ENCODE data around the gene RPS13. TPM values are rescaled to one million over a fixed set of nuclear protein-coding genes. Genes with fewer than 3 reads are reported as not detected.
"Not testable (repeated sequence)": the region's sequence is repeated elsewhere in the genome, so short reads cannot be mapped to it uniquely, and the experiment has no call there.

Gene RPS13
- polyA plus RNA-seq, 6 donors from 2014 or later, result 1,851 to 2,562 (median 2,352) TPM

DNA sequence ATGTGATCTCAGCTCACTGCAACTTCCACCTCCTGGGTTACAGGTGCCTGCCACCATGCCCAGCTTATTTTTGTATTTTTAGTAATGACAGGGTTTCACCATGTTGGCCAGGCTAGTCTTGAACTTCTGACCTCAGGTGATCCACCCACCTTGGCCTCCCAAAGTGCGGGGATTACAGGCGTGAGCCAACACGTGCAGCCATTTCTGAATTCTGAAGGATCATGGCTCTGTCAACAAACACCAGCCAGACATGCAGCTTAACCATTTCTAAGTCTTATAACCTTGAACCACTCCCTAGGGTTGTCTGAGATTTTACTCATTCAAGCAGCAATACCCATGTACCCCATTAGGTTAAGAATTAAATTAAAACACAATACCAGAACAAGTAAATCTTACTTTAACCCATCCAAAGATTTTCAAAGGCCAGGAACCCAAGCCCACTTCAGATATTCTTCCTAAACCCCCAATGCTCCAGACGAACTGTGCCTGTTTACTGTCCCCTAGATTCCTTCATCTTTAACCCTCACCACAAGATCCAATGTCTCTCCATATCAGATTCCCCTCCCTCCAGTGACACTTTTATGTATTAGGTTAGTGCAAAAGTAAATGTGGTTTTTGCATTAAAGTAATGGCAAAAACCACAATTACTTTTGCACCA, 4.0 kb downstream of the RPS13 start:
- DNase-seq, result no peak
- H3K4me1 Mint-ChIP-seq, result peaks cover 21 to 41% (median 33%) of the 10 kb centered on the region in 3 donors
- peaks cover 19 to 22% of the 10 kb centered on the region in 2 donors for H3K36me3 Mint-ChIP-seq
- H3K27me3 Mint-ChIP-seq, result no peaks in the 10 kb centered on the region
- no peaks in the 10 kb centered on the region for H3K9me3 Mint-ChIP-seq
- no peak for ATAC-seq (ENCODE audit: low read depth in 2 of 2)
- peak overlapping the region in 4 of 6 donors; percentile 26 to 98 (median 70) for H3K27ac Mint-ChIP-seq
- H3K4me3 Mint-ChIP-seq, result peak overlapping the region in 2 of 8 donors; percentile 47 to 93

DNA sequence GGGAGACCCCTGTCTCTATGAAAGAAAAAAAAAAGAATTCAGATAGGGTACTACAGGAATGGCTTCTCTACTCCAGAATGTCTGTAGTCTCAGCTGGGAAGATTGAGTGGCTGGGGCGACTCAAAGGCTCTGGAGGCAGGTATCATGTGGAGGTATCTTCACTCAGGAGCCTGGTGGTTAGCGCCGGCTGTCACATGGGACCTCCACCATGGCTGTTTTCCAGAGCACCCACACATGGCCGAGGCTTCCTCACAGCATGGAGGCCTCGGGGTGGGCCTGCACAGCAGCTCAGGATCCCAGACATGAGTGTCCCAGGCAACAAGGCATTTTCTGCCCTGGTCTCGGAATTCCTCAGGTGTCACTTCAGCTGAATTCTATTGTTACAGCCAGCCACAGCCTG, 10.1 kb downstream of the RPS13 start:
- ATAC-seq (ENCODE audit: low read depth in 2 of 2), result no peak
- Mint-ChIP-seq H3K4me3 (no peak overlapping the region), H3K27me3 (no peaks in the 10 kb centered on the region), H3K4me1 (peaks cover 0 to 6% (median 0%) of the 10 kb centered on the region in 3 donors), H3K27ac (peak overlapping the region in 1 of 6 donors; percentile 90), H3K9me3 (peaks cover 0 to 2% (median 0%) of the 10 kb centered on the region in 7 donors), H3K36me3 (no peaks in the 10 kb centered on the region)
- DNase-seq, result no peak

DNA sequence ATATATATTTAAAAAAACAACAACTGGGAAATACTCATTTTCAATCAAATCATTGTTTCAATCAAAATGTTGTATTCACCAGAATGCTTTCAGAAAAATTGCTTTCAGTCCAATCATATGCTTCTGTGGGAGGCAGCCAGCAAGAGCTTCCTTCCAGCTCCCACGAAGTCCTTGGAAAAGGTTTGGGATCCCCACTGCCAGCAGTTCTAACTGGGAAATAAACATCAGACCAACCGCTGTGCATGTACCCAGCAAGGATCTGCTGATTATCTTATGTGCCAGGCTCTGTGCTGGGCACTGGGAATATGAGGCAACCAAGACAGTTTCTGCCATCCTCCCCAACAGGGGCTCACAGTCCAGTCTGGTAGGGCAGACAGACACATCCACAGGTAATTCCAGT, 10.8 kb downstream of the RPS13 start:
- ATAC-seq (ENCODE audit: low read depth in 2 of 2) (no peak), DNase-seq (no peak)
- Mint-ChIP-seq H3K27ac (peak overlapping the region in 1 of 6 donors; percentile 24), H3K4me3 (no peak overlapping the region), H3K27me3 (no peaks in the 10 kb centered on the region), H3K9me3 (peaks cover 0 to 2% (median 0%) of the 10 kb centered on the region in 7 donors), H3K4me1 (peaks cover 0 to 6% (median 0%) of the 10 kb centered on the region in 3 donors), H3K36me3 (no peaks in the 10 kb centered on the region)

DNA sequence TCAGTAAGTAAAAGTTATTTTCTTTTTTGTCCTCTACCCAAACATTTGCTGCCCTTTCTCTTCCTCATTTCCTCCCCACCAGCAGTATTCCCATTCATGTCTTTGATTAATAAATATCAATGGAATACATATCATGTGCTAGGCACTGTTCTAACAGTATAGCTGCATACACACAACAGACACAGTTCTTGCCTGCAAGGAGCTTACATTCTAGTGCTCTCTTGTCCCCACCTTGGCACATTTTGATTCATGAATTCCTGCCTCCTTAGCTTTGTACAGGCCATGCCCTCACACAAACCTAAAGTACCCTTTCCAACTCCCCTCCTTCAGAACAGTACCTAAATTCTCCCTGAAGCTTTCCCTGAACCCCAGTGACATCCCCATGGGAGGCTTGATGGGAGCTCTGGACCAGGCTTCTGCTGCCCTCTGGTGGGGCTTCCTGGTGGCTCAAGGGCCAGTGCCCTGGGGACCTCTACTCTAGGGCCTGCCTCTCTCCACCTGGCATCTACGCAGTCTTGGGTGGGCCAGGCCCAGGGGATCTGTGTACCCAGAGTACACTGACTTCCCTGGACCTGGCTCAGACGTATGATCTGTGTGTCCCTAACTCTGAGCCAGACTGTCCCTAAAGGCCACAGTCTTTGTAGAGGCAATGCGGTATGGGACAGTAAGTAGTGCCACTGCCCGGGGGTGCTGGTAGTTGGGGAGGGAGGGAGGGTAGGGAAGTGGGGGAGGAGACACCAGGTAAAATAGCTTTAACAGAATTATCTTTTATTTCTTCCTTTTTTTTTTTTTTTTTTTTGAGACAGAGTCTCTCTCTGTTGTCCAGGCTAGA, 14.1 kb downstream of the RPS13 start:
- H3K4me3 Mint-ChIP-seq, result no peak overlapping the region
- no peak for ATAC-seq (ENCODE audit: low read depth in 2 of 2)
- no peaks in the 10 kb centered on the region for H3K27me3 Mint-ChIP-seq
- no peaks in the 10 kb centered on the region for H3K4me1 Mint-ChIP-seq
- H3K9me3 Mint-ChIP-seq, result peaks cover 0 to 2% (median 0%) of the 10 kb centered on the region in 7 donors
- no peak for DNase-seq
- no peak overlapping the region for H3K27ac Mint-ChIP-seq
- no peaks in the 10 kb centered on the region for H3K36me3 Mint-ChIP-seq

DNA sequence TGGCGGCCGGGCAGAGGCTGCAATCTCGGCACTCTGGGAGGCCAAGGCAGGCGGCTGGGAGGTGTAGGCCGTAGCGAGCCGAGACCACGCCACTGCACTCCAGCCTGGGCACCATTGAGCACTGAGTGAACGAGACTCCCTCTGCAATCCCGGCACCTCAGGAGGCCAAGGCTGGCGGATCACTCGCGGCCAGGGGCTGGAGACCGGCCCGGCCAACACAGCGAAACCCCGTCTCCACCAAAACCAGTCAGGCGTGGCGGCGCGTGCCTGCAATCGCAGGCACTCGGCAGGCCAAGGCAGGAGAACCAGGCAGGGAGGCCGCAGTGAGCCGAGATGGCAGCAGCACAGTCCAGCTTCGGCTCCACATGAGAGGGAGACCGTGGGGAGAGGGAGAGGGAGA, 26.3 kb downstream of the RPS13 start:
- not testable (repeated sequence) for ATAC-seq (ENCODE audit: low read depth in 2 of 2); H3K27me3 Mint-ChIP-seq; H3K4me3 Mint-ChIP-seq; DNase-seq; H3K9me3 Mint-ChIP-seq; H3K4me1 Mint-ChIP-seq; H3K36me3 Mint-ChIP-seq; H3K27ac Mint-ChIP-seq

DNA sequence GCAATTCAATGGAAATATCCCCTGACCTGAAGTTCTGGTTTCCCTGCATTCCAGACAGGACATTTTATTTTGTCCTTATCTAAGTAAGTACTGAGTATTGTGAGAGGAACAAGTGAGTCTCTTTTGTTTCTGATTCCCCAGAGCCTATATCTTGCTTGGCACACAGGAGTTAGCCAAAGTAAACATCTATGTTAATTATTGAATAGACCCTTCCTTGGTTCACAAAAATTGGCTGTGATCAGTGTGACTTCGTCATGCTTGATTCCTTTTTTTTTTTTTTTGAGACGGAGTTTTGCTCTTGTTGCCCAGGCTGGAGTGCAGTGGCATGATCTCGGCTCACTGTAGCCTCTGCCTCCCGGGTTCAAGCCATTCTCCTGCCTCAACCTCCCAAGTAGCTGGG, 29.0 kb downstream of the RPS13 start:
- not testable (repeated sequence) for H3K4me3 Mint-ChIP-seq; H3K9me3 Mint-ChIP-seq; H3K4me1 Mint-ChIP-seq; H3K27me3 Mint-ChIP-seq; ATAC-seq (ENCODE audit: low read depth in 2 of 2); H3K36me3 Mint-ChIP-seq; H3K27ac Mint-ChIP-seq; DNase-seq

DNA sequence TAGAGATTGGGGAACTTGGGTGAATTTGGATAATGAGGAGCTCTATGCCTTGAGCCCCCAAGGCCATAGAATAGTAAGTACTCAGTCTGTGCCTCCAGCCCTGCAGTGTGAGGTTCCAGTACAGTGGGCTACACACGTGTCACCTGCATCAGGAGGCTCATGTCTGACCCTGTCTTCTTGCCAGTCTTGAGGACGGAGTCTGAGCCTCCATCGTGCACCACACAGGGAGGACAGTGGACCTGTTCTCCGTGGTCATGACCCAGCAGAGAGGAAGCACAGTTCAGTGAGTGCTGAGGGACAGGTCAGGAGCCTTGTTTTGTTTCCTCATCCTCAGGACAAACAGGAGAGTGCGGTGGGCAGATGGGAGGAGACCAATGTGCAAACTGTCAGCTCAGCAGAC, 30.8 kb downstream of the RPS13 start:
- peaks cover 0 to 5% (median 0%) of the 10 kb centered on the region in 7 donors for H3K9me3 Mint-ChIP-seq
- no peak for ATAC-seq (ENCODE audit: low read depth in 2 of 2)

DNA sequence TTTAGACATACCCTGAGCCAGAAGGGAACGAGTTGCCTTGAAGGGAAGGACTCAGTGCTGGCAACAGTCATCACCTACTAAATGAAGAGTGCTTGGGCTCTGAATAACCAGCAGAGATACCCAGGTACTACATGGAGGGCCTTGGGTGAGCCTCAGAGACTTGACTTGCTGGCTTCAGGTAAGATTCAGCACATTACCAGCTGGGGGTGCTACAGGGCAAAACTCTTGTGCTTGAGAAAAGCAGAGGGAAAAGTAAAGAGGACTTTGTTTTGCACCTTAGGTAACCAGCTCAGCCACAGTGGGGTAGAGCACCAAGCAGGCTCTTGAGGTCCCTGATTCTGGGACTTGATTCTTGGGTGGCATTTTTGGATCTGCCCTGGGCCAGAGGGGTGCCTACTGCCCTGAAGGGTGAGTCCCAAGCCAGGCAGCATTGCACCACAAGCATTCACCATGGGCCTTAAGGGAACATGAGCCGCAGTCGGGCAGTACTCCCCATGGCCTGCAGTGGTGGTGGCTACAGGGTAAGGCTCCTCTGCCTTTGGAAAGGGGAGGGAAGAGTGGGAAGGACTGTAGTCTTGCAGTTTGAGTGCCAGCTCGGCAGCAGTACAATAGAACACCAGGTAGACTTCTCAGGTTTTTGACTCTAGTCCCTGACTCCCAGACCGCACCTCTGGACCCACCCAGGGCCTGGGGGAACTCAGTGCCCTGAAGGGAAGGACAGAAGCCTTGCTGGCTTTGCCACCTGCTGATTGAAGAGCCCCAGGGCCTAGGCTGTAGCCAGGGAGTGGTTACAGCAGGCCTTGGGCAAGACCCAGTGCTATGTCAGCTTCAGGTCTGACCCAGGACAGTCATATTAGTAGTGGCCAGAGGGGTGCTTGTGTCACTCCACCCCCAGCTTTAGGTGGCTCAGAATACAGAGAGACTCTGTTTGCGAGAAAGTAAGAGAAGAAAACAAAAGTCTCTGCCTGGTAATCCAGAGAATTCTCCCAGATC, 40.5 kb downstream of the RPS13 start:
- no peak overlapping the region for H3K4me3 Mint-ChIP-seq
- DNase-seq (no peak), ATAC-seq (ENCODE audit: low read depth in 2 of 2) (no peak)
- H3K27ac Mint-ChIP-seq, result no peak overlapping the region
- H3K4me1 Mint-ChIP-seq, result no peaks in the 10 kb centered on the region
- peaks cover 0 to 8% of the 10 kb centered on the region in 2 donors for H3K36me3 Mint-ChIP-seq
- peaks cover 0 to 23% (median 14%) of the 10 kb centered on the region in 7 donors for H3K9me3 Mint-ChIP-seq
- peaks cover 4 to 23% (median 12%) of the 10 kb centered on the region in 3 donors for H3K27me3 Mint-ChIP-seq

More for the DNA sequence above, 30.8 kb downstream of the RPS13 start:
- H3K36me3 Mint-ChIP-seq, result peaks cover 0 to 2% of the 10 kb centered on the region in 2 donors
- peaks cover 0 to 2% (median 0%) of the 10 kb centered on the region in 3 donors for H3K27me3 Mint-ChIP-seq
- no peak for DNase-seq
- no peak overlapping the region for H3K27ac Mint-ChIP-seq
- H3K4me3 Mint-ChIP-seq, result no peak overlapping the region
- H3K4me1 Mint-ChIP-seq, result no peaks in the 10 kb centered on the region

DNA sequence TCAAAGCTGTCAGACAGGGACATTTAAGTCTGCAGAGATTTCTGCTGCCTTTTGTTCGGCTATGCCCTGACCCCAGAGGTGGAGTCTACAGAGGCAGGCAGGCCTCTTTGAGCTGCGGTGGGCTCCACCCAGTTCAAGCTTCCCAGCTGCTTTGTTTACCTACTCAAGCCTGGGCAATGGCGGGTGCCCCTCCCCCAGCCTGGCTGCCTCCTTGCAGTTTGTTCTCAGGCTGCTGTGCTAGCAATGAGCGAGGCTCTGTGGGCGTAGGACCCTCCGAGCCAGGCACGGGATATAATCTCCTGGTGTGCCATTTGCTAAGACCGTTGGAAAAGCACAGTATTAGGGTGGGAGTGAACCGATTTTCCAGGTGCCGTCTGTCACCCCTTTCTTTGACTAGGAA, 43.4 kb downstream of the RPS13 start:
- not testable (repeated sequence) for H3K36me3 Mint-ChIP-seq; DNase-seq; H3K27me3 Mint-ChIP-seq; H3K4me3 Mint-ChIP-seq; ATAC-seq (ENCODE audit: low read depth in 2 of 2); H3K4me1 Mint-ChIP-seq; H3K27ac Mint-ChIP-seq
- peaks cover 0 to 23% (median 15%) of the 10 kb centered on the region in 7 donors for H3K9me3 Mint-ChIP-seq

DNA sequence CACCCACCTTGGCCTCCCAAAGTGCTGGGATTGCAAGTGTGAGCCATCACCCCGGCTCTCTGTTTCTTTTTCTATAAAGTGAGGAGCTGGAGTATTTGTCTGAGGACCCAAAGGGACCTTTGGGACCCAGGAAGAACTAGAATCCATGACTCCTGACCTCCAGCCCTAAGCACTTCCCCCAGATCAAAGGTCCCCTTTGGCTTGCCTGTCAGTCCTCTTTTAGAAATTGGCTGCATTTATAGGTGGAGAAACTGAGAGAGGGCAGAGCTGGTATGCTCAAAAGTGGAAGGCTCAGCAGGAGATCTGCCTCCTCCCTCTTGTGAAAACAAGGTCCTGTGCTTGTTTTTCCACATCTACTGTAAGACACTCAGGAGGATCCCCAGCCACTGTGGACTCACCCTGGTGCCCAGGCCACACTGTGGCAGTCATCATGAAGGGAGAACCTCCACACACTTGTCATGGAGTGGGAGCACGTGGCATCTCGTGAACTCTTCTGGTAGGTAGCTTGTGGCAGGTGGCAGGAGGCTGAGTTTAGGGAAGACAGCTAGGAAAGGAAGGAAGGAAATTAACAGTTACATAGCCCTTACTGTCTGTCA, 50.9 kb downstream of the RPS13 start:
- ATAC-seq (ENCODE audit: low read depth in 2 of 2) (no peak), DNase-seq (no peak)
- no peak overlapping the region for H3K4me3 Mint-ChIP-seq
- no peak overlapping the region for H3K27ac Mint-ChIP-seq
- peaks cover 0 to 6% (median 0%) of the 10 kb centered on the region in 7 donors for H3K9me3 Mint-ChIP-seq
- no peaks in the 10 kb centered on the region for H3K27me3 Mint-ChIP-seq
- H3K4me1 Mint-ChIP-seq, result no peaks in the 10 kb centered on the region
- peaks cover 5 to 10% of the 10 kb centered on the region in 2 donors for H3K36me3 Mint-ChIP-seq

DNA sequence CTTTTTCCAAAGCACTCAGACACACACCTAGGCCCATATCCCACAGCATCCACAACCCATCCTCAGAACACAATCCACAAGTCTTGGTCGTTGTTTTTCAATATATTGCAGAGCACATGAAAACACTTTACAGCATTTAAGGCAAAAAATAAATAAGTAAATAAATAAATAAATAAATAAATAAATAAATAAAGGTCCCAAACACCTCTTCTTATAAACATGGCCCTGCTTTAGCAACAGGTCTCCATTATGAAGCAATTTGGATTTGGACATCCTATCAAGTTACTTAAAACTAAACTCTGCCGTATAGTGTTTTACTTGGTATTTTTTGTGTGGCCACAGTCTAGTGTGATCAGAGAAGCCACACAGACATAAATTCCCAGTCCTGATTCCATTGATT, 52.5 kb downstream of the RPS13 start:
- ATAC-seq (ENCODE audit: low read depth in 2 of 2), result no peak

More for the DNA sequence above, 52.5 kb downstream of the RPS13 start:
- DNase-seq, result no peak
- Mint-ChIP-seq H3K27me3 (no peaks in the 10 kb centered on the region), H3K4me1 (no peaks in the 10 kb centered on the region), H3K36me3 (peaks cover 5 to 10% of the 10 kb centered on the region in 2 donors), H3K4me3 (no peak overlapping the region), H3K27ac (no peak overlapping the region), H3K9me3 (peaks cover 0 to 3% (median 0%) of the 10 kb centered on the region in 7 donors)

Data from naive B cell (primary cell).